Activated CD4-positive, CD25-positive, alpha-beta regulatory T cell treated with anti-CD3 and anti-CD28 coated beads, Interleukin-2, amount 50 U/mL, for 24 hours (primary cell): ENCODE data around the gene SELENOS.
A peak's percentile ranks its signal among the peaks of the same experiment; 100 is the strongest.

ENCODE experiments used
- ATAC-seq, 2 donors: fragments of 150-1000 bp; cut with Tn5 transposase; one replicate each; pipeline ENCODE4 v1.10.0; 2021; ENCODE audit warnings: mild to moderate bottlenecking in 1 of 2, moderate library complexity in 1 of 2

SELENOS gene

DNA sequence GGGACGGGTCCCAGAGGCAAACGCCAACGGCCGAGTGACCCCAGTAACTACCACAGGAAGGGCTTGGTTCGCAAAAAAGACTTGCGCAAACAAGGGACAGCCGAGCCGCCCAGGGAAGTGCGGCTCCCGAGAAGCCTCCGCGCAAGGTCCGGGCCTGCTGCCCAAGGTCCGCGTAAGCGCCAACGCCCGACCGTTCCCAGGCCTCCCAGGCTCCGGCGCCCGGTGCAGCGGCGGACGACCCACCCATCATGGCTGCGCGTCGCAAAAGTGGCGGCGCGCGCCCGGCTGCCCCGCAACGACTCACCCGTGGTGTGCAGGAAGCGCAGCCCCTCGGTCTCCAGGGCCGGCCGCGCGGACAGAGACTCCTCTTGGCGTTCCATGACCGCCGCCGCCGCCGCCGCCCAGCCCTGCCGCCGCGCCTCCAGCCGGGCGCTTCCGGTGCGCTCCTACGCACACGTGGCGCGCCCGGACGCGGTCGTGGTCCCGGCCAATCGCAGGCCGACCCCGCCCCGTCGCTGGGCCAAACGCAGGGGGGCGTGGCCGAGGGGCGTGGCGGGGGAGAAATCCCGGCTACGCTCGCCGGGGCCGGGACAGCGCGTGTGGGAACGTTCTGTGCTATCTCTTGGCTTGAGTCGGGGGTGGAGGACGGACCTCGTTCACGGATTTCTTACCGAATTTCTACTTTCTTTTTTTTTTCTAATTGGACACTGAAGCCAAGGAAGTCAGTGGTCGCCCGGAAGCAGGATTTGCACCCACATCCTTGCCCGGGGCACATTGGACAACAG lies at the start of gene SELENOS:
Gene SELENOS (minus strand): TSS at position 448 of the 785 bp plus-strand sequence. CDS start 68 bp downstream, at position 380.
- ATAC-seq = peak; percentile 94 to 95

DNA sequence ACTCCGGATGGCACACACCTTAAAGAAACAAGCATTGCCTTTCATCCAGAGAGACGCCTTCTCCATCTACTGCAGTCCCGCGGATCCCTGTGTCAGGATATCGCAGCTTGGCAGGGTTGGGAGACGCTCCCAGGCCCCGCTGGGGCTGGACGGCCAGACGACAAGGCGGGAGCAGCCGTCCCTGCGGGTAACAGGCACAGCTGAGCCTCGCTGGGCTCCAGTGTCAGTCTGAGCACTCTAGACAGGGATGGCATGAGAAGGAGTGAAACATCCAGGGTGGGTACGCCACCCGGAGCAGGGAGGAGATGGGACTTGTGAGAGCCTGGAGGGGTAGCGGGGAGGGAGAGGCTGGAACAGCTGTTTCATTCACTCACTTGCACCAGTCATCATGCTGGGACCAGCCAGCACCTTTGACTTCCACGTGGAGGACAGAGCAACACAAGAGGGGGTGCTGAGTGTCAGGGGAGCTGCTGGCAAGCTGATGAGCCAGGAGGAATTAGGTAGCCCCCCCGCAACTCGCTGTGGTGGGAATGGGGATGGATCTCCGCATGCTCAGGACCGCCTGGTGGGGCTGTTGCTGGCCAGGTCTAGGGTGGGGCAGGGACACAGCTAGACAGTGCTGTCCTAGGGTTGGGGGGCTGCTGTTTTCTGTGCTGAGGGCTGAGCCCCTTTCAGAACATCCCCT lies 49.3 kb upstream of the SELENOS start:
- ATAC-seq = no peak

DNA sequence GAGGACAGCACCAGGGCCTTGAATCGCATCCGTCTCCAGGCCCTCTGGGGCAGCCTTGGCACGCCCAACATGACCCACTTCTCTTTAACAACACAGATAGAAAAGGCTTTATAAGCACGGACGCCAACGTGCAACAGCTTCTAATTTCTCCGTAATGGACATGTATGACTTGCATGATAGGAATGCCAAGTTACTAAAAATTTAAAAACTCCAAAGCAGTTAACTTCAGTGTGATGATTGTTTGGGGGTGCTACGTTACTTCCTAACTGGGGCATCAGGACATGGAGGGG lies 48.7 kb upstream of the SELENOS start:
- ATAC-seq = no peak

DNA sequence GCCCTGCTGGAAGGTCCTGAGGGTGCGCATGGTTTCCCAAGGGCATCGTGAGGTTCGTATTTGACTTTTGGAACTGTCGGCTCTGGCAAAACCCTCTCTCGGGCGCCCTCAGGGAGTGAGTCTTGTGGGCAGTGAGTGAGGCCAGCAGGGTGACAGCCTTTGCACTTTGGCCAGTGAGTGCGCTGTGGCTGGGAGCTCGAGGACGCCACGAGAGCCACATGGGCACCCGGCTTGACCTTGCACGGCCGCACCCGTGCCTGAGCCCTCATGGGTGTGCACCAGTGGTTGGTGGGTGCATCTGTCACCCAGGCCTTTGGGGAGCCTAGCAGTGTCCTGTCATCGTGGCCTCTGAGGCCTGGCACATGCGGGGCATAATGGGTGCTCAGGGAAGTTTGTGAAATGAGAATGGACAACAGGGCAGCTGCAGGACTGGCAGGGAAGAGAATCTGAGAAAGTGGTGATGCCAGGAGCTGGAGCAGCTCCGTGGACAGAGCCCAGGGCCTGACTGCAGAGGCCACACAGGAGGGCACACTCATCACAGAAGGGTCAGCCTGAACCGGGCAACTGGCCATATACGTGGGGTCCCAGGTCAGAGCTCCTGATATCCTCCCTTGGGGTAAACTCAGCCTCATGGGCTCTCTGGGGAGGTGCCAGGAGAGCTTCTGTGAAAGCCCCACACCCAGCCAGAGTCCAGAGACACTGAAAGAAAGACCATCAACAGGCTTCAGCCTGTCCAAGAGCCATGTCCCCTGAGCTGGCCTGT lies 48.2 kb upstream of the SELENOS start:
- no peak for ATAC-seq

DNA sequence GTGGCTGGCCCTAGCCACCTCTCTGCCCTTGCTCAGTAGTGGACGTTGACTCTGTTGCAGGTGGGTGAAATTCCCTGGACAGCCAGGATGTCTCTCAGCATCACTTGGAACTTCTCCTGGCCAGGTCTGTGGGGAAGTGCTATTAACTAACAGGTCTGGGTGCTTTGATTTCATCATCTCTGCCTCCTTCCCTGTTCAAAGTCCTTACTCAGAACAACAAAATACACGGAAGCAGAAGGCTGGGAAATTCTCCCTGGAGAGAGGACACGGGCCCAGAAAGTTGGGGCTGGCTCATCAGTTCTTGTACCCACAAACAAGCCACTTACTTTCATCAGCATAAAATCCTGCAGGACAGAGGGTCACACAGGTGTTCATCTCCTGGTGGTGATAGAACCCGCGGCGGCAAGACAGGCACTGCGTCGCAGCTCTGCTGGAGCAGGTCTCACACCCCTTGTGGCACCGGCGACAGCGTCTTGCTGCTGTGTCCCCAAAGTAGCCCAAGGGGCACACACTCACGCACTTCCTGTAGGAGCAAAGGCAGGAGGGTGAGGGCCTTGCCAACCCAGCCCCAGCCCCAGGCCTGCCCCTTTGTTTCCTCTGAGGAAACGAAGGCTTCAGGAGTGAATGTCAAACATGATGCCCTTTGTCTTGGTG lies 47.4 kb upstream of the SELENOS start:
- no peak for ATAC-seq

GRCh38 chr15:101323793-101324523 lies 46.7 kb upstream of the SELENOS start:
- ATAC-seq = no peak

DNA sequence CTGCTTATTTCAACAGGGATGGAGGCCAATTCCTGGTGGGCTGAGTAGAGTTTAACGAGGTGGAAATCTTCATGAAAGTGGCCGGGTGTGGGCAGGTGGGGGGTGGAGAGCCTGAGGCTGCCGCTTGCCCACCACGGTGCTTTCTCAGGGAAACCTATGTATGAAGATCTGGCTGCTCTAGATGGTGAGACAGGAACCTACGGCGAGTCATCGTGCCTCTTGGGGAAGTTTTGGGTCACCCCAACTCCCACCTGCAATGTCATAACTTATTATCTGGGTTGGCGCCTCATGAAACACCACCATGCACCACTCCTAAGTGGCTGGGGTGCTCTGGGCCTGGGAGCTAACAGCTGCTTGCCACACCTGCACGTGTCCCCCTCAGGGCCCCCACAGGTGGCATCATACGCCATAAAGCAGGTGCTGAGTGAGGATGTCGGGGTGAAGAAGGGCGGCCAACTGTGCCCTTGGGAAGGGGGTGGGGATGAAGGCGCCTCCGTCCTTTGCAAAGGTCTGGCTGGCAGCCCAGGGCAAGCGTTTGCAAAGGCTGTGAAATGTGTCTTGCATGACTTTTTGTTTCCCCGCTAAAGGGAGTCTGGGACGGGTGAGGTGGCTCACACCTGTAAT lies 45.7 kb upstream of the SELENOS start:
- no peak for ATAC-seq

DNA sequence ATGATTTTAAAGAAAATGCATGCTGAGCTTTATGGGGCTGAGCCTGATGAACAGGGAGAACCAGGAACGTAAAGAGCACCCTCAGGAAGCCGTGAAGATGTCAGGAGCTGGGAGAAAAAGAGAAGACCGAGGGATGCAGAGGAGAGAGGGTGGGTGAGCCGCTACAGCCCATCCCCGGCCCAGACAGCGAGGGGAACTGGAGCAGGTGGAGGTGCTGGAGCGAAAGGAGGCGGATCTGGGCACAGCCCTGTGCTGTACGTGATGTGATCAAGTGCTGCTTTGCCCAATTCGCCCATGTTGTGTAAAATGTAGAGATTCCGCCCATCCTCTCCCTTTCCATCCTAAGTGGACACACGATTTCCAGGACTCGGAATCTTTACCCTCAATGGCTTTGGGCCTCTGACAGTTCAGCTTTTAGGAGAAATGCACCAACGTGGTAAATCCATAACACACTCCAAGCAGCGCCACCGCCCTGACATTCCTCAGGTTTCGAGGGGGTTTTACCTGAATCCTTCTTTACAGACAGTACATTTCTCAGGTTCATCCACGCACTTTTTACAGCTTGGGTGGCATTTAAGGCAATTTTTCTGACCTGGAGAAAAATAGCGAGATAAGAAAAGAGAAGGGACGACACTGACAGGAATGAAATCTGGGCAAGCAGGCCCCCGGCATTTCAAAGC lies 44.9 kb upstream of the SELENOS start:
- no peak for ATAC-seq

GRCh38 chr15:101320501-101321052 lies 43.3 kb upstream of the SELENOS start:
- ATAC-seq = peak; percentile 95

DNA sequence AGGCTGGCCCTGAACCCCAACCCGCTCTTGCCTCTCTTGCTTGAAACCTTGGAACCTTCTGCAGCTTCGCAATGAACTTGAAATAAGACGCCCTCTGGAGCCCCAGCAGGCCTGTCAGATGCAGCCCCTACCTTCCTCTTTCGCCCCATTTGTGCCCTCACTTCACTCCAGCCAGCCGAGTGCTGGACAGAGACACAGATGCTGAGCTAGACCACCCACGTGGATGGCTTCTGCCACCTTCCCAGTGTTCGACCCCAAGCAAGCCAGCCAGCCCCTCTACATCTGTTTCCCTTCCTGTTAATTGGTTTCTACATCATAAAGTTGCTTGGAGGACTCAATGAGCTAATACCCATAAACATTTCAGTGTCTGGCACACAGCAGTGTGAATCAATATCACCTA lies 41.6 kb upstream of the SELENOS start:
- no peak for ATAC-seq

- no peak for ATAC-seq
Observed at GRCh38 chr15:101318147-101318819, 41.0 kb upstream of the SELENOS start.

GRCh38 chr15:101317336-101317872 lies 40.1 kb upstream of the SELENOS start:
- ATAC-seq = no peak

DNA sequence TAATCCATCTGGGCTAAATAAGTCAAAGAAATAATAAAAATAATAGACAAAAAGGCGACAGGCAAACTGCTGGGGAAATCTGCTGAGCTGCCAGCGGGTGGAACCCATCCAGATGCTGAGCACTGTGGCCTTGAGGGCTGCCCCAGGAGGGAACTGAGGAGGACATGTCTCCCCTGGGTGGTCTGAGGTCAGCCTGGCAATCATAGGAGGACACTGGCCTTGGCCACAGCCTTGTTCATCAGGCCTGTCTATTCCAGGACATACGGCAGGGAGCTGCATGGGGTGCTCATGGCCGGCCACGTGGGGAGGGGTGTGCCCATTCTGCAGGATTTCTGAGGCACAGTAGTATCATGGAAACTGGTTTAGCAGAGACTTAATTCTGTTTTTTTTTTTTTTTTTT lies 39.2 kb upstream of the SELENOS start:
- no peak for ATAC-seq

DNA sequence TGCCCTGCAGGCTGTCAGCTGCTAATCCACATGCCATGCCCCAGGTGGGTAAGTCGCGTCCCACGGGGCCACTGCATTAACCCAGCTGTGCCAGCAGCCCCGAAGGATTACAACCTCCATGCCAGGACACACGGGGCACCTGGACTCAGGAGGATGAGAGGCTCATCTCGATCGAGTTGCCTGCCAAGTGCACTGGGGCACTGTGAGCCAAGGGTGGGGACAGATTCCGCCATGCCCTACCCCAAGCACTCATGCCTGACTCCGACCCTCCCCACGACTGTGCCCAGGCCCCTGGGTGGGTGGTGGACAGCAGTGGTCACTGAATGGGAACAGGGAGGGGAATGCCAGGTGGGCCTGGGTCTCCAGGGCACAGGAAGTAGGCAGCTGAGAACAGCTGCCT lies 38.5 kb upstream of the SELENOS start:
- no peak for ATAC-seq

DNA sequence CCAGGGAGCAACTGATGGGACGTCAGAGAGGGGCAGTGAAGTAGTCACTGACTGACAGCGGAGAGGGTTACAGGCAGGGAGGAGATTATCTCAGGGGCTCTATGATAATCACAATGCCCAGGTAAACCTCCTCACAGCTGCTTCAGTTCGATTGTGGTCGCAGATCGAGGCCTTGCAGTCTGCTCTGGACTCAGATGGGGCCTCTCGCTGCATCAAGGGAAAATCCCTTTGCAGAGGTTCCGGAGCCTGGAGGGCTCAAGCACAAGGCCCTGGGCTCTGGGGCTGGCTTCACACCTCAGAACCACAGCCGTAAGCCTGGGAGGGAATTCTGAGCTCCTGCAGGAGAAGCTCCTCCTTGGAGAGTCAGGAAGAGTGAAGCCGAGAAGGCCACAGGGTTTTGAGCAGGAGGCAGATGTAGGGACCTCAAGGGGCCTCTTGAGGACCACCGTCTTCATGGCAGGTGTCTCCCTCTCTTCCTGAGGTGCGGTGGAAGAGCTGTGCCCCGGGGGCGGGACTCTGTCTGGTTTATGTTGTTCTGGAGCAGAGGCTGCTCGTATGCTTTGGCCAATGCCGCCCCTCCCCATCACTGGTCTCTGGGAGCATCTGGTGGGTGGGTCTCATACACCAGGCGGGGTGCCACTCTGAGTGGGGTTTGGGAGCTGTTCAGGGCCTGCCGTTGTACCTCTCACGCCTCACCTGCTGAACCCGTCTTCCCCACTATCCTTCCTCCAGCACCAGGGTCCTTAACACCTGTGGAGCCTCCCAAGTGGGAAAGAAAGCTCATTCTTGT lies 37.2 kb upstream of the SELENOS start:
- ATAC-seq = no peak

GRCh38 chr15:101313041-101313761 lies 35.9 kb upstream of the SELENOS start:
- ATAC-seq = no peak

DNA sequence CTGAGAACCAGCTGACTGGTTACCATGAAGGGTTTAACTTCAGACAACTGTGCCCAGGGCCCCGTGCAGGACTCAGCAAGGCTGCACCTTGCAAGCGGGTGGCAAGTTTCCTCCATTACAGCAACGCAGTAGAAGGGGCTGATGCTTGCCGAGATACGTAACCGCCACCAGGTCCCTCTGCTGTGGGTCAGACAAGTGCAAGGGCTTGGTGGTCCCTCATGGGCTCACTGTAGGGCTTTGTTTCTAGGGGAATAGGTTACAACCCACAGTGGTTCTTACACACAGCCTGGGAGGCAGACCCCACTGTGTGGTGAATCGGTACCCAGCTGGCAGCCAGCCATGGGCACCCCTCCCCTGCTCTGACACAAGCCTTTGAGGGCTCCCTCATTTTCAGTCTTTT lies 33.2 kb upstream of the SELENOS start:
- ATAC-seq = no peak

DNA sequence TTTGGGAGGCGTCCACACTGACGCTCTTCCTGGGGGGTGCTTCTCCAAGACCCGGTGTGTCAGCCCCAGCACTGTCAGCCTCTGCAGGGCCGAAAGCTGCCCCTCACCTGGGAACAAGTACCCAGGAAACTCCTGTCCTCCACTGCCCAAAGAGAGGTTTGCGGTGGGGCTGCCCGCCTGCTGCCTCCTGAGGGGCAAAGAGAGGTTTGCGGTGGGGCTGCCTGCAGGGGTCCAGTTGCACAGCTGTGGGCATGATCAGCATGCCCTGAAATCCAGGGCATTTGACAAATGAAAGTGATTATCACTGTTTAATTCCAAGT lies 32.8 kb upstream of the SELENOS start:
- ATAC-seq = no peak
